Lung (tissue), 12 donors: ENCODE measurements around the gene EPM2AIP1. TPM values are rescaled to one million over a fixed set of nuclear protein-coding genes. Genes with fewer than 3 reads are reported as not detected.

Experiments
- ATAC-seq: fragments of 200-7000 bp; cut with Tn5 transposase; one replicate; pipeline ENCODE4 v1.9.1; 2020; ENCODE audit warnings: moderate number of reproducible peaks; ENCODE audit not compliant: insufficient read depth, low FRiP score
- DNase-seq, 3 donors: peaks; one replicate each; pipeline ENCODE4 v3.0.0-alpha.2; 2013 to 2017
- H3K27ac ChIP-seq, 2 donors: one replicate each; pipeline ENCODE4 v1.5.1; 2013; ENCODE audit warnings: mild to moderate bottlenecking in 2 of 2, moderate library complexity in 2 of 2, control low read depth in 1 of 2, inconsistent platforms in 1 of 2, low read depth in 1 of 2, low read length in 1 of 2
- H3K27me3 ChIP-seq, 3 donors: one replicate each; pipeline ENCODE4 v1.5.1; 2013; ENCODE audit warnings: low read length in 2 of 3; ENCODE audit not compliant: control insufficient read depth in 3 of 3, insufficient read depth in 3 of 3
- H3K36me3 ChIP-seq, 4 donors: one replicate each; pipeline ENCODE4 v1.5.1; 2013; ENCODE audit warnings: low read length in 4 of 4, mild to moderate bottlenecking in 1 of 4, moderate library complexity in 1 of 4; ENCODE audit not compliant: control insufficient read depth in 4 of 4, insufficient read depth in 4 of 4
- H3K4me1 ChIP-seq, 5 donors: one replicate each; pipeline ENCODE4 v1.5.1; 2013; ENCODE audit warnings: low read length in 5 of 5, mild to moderate bottlenecking in 2 of 5, moderate library complexity in 1 of 5; ENCODE audit not compliant: control insufficient read depth in 5 of 5, insufficient read depth in 5 of 5
- H3K4me3 ChIP-seq: one replicate; pipeline ENCODE4 v1.5.1; 2013; ENCODE audit warnings: mild to moderate bottlenecking, control low read depth, moderate library complexity
- H3K9ac ChIP-seq, 2 donors: one replicate each; pipeline ENCODE4 v1.5.1; 2013; ENCODE audit warnings: low read length in 2 of 2, control low read depth in 1 of 2; ENCODE audit not compliant: insufficient read depth in 1 of 2
- H3K9me3 ChIP-seq, 4 donors: one replicate each; pipeline ENCODE4 v1.5.1; 2013; ENCODE audit warnings: low read length in 3 of 4, mild to moderate bottlenecking in 1 of 4, moderate library complexity in 1 of 4; ENCODE audit not compliant: control insufficient read depth in 4 of 4, insufficient read depth in 3 of 4
- CTCF ChIP-seq: IDR thresholded peaks from 2 replicates; pipeline ENCODE4 v1.5.1; 2012; ENCODE audit warnings: mild to moderate bottlenecking; ENCODE audit errors: control extremely low read depth, extremely low read depth
- WGBS, 2 donors: extraction: QIAGEN DNeasy Blood & Tissue Kit; methylation state at CpG; one replicate each; pipeline ENCODE4 v1.1.7; 2013; 5-methylcytosine and 5-hydroxymethylcytosine counted together
- polyA plus RNA-seq, 2 donors: library from polyadenylated mRNA; stranded (reverse); fragments of 200-250 nt; gene quantifications; one replicate each; pipeline ENCODE4 v1.2.1, GENCODE V29; 2013
- total RNA-seq, 2 donors: library from RNA; depleted of rRNA in 1 of 2; stranded (reverse); fragments of >200 nt in 1 of 2; gene quantifications; one replicate each; pipeline ENCODE4 v1.2.1, GENCODE V29; 2014 to 2021
- donor health status: control.
- donor health status: control.
- donor health status: Bipolar disorder and iron deficiency.
- donor health status: healthy.
- donor health status: DM: yes; HTN: yes; CAD: no.

The EPM2AIP1 gene
- total and polyA plus RNA-seq, 4 donors = 7.1 to 62.6 (median 13.9) TPM

GRCh38 chr3:37025561-37026335 lies 32.8 kb upstream of the EPM2AIP1 start:
- no peak for DNase-seq
- Histone ChIP-seq H3K4me3 (no peak overlapping the region), H3K9ac (no peak overlapping the region), H3K4me1 (peaks cover 0 to 21% (median 4%) of the 10 kb centered on the region in 5 donors), H3K27ac (no peak overlapping the region), H3K36me3 (peaks cover 23 to 60% (median 45%) of the 10 kb centered on the region in 4 donors), H3K9me3 (no peaks in the 10 kb centered on the region), H3K27me3 (no peaks in the 10 kb centered on the region)
- TF ChIP-seq CTCF = no peak
- WGBS, 2 donors = 91 to 94% methylated on average over 3 of the region's 3 CpGs
- no peak for ATAC-seq

GRCh38 chr3:37024820-37025405 lies 32.0 kb upstream of the EPM2AIP1 start:
- no peak for ATAC-seq

GRCh38 chr3:37024092-37024491 lies 31.2 kb upstream of the EPM2AIP1 start:
- no peak for DNase-seq
- H3K4me3 ChIP-seq = no peak overlapping the region
- H3K4me1 ChIP-seq = peaks cover 0 to 14% (median 3%) of the 10 kb centered on the region in 5 donors
- no peak overlapping the region for H3K9ac ChIP-seq
- no peaks in the 10 kb centered on the region for H3K27me3 ChIP-seq
- 86 to 99% methylated on average over 2 of the region's 2 CpGs for WGBS, 2 donors
- ATAC-seq = no peak
- no peaks in the 10 kb centered on the region for H3K9me3 ChIP-seq
- H3K36me3 ChIP-seq = peaks cover 26 to 61% (median 49%) of the 10 kb centered on the region in 4 donors
- peak; percentile 10 for TF ChIP-seq CTCF
- H3K27ac ChIP-seq = no peak overlapping the region

More at GRCh38 chr3:37024820-37025405, 32.0 kb upstream of the EPM2AIP1 start:
- DNase-seq = no peak
- Histone ChIP-seq H3K4me3 (no peak overlapping the region), H3K27ac (peak overlapping the region in 1 of 2 donors; percentile 7), H3K9ac (no peak overlapping the region), H3K27me3 (no peaks in the 10 kb centered on the region), H3K4me1 (peaks cover 0 to 17% (median 3%) of the 10 kb centered on the region in 5 donors), H3K36me3 (peaks cover 26 to 64% (median 49%) of the 10 kb centered on the region in 4 donors), H3K9me3 (no peaks in the 10 kb centered on the region)
- WGBS, 2 donors = 86 to 92% methylated on average over 3 of the region's 3 CpGs
- TF ChIP-seq CTCF = no peak
